HCEC 1CT (cell line): ENCODE measurements around the gene CEACAM19.

ENCODE experiments used
- DNase-seq: peaks from one replicate; pipeline ENCODE4 v3.0.0-alpha.2; 2017

Gene CEACAM19

DNA sequence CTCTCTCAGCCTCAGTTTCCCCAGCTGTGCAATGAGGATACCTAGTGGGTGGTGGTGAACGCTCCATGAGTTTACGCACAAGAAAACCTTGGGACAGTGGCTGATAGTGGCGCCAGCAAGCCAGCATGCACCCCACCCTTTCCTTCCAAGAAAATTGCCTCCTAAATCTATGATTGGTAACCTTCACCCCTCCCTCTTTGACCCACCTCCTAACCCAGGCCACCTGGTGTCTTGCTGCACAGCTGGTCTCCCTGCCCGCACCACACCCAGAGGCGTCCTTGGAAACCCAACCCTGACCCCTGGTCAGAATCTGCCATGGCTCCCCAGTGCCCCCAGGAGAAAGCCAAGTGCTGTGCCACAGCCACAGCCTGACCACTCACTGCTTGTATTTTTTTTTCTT is 54.4 kb downstream of the CEACAM19 start:
- no peak for DNase-seq

DNA sequence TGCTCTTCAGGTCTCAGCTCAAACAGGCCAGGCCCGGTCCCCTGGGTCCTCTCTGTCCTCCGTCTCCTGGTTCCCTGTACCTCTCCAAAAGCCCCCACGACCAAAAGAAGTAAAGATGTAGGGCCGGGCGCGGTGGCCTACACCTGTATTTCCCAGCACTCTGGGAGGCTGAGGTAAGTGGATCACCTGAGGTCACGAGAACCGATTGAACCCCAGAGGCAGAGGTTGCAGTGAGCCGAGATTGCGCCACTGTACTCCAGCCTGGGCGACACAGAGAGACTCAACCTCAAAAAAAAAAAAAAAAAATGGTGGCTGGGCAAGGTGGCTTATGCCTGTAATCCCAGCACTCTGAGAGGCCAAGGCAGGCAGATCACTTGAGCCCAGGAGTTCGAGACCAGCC is 55.2 kb downstream of the CEACAM19 start:
- no peak for DNase-seq

DNA sequence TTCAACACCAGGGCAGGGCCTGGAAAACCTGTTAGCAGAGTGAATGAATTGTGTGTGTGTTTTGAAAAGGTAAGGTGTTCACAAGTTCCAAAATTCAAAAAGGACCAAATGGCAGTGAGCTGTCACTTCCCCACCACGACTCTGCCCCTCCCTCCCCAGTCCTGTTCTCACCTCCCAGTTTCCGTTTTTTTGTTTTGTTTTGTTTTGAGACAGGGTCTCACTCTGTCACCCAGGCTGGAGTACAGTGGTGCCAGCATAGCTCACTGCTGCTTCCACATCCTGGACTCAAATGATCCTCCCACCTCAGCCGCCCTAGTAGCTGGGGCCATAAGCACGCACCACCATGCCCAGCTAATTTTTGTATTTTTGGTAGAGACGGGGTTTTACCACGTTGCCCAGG is 56.9 kb downstream of the CEACAM19 start:
- no peak for DNase-seq

DNA sequence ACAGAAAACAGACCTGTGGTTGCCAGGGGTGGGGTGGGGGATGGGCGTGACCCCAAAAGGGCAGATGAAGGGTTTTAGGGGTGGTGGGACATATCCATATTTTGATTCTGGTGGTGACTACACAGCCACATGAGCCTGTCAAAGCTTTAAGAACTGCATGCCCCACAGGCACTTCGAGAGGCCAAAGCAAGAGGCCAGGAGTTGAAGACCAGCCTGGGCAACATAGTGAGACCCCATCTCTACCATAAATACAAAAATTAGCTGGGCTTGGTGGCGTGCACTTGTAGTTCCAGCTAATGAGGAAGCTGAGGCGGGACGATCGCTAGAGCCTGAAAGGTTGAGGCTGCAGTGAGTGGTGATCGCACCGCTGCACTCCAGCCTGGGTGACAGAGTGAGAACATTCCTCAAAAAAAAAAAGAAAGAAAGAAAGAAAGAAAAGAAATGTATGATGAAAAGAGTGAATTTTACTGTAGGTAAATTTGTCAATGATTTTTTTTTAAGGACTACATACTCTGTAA is 58.3 kb downstream of the CEACAM19 start:
- no peak for DNase-seq

- DNase-seq = no peak
Observed at GRCh38 chr19:44731081-44731480, 59.8 kb downstream of the CEACAM19 start.

DNA sequence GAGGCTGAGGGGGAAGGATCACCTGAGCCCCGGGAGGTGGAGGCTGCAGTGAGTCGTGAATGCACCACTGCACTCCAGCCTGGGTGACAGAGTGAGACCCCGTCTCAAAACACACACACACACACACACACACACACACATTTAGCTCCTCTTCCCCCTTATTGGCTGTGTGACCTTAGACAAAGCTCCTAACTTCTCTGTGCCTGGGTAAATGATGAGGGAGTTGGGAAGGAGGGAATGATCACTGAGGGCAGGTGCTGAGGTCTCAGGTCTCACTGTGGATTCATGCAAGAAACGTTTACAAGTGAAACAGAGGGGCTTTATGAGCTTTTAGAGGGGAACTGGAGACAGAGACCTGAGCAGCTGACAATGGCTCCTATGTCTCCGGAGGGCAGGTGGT is 60.3 kb downstream of the CEACAM19 start:
- no peak for DNase-seq

DNA sequence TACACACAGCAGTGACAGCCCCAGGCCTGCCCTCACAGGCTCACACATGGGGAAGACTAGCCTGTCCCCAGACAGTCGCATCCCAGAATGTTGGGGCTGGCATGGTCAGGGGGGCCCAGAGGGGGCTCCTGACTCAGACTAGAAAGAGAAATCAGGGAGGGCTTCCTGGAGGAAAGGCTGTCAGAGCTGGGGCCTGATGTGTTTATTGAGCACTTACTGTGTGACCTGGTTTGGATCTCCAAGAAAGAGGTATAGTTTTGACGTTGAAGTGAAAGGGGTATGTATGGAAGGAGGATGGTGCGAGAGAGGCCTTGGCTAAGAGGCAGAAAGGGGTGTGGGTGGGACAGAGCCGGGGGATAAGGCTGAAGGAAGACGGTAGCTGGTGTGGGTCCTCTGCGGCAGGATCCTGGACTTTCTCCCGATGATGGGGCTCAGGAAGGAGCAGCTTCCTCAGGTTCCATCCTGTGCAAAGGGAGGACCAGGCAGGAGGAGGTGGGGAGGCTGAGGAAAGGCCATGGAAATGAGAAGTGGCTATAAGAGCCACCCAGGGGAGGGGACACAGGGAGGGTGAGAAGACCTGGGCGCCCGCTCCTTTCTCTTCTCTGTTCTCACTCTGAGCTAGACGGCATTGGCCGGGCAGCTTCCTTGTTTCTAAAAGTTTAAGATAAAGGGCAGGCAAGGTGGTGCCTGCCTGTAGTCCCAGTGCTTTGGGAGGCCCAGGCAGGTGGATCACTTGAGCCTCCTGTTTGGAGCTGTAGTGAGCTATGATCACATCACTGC is 61.1 kb downstream of the CEACAM19 start:
- DNase-seq = no peak
